ENCODE results near the gene REPS1.

REPS1 gene

GRCh38 chr6:138864343-138864890 lies 123.6 kb downstream of the REPS1 start:
- DNase-seq (ENCODE audit: low read depth): no peak
- no peak overlapping the region for H3K4me3 ChIP-seq (ENCODE audit: low read depth, low read length)
- TF ChIP-seq CTCF (IDR thresholded peaks at IDR 0.05; ENCODE audit: control insufficient read depth, extremely low read depth, insufficient read depth): no peak

GRCh38 chr6:138863321-138863720 lies 124.7 kb downstream of the REPS1 start:
- no peak overlapping the region for H3K4me3 ChIP-seq (ENCODE audit: low read depth, low read length)
- no peak for DNase-seq (ENCODE audit: low read depth)
- no peak for TF ChIP-seq CTCF (IDR thresholded peaks at IDR 0.05; ENCODE audit: control insufficient read depth, extremely low read depth, insufficient read depth)

GRCh38 chr6:138862456-138862855 lies 125.6 kb downstream of the REPS1 start:
- DNase-seq (ENCODE audit: low read depth): no peak
- no peak for TF ChIP-seq CTCF (IDR thresholded peaks at IDR 0.05; ENCODE audit: control insufficient read depth, extremely low read depth, insufficient read depth)
- no peak overlapping the region for H3K4me3 ChIP-seq (ENCODE audit: low read depth, low read length)

- TF ChIP-seq CTCF (IDR thresholded peaks at IDR 0.05; ENCODE audit: control insufficient read depth, extremely low read depth, insufficient read depth): no peak
- no peak for DNase-seq (ENCODE audit: low read depth)
Measured at GRCh38 chr6:138857775-138858174, 130.3 kb downstream of the REPS1 start.

GRCh38 chr6:138856654-138857053 lies 131.4 kb downstream of the REPS1 start:
- DNase-seq (ENCODE audit: low read depth): no peak
- TF ChIP-seq CTCF (IDR thresholded peaks at IDR 0.05; ENCODE audit: control insufficient read depth, extremely low read depth, insufficient read depth): no peak
- no peak overlapping the region for H3K4me3 ChIP-seq (ENCODE audit: low read depth, low read length)

More at GRCh38 chr6:138857775-138858174, 130.3 kb downstream of the REPS1 start:
- no peak overlapping the region for H3K4me3 ChIP-seq (ENCODE audit: low read depth, low read length)

Data from LNCaP clone FGC (cell line).